Spleen (tissue), 7 donors: Measurements from ENCODE around the gene AXIN1.

Experiments
- POLR2AphosphoS5 ChIP-seq, 3 donors: sonication (generic); formaldehyde crosslinking; IDR thresholded peaks; one replicate each; pipeline ENCODE4 v1.5.1; 2017; ENCODE audit warnings: antibody characterized with exemption in 3 of 3
- TF ChIP-seq, protein P1 (sequence below), 11 experiments: fragments of 200-600 bp in 7 of 11; fragments of 450-650 bp in 4 of 11; sonication (generic) in 4 of 11; IDR thresholded peaks in 8 of 11; conservative IDR thresholded peaks in 3 of 11; 1 replicate in 7 of 11; 2 replicates in 4 of 11; pipeline versions ENCODE4 v1.4.0 to v1.8.0; 2016 to 2021; ENCODE audit warnings: antibody characterized with exemption in 11 of 11, inconsistent platforms in 4 of 11, mild to moderate bottlenecking in 1 of 11
- donor health status: DM: no; HTN: no; CAD: no; lungs with moderate emphysema.
- donor health status: DM: no; HTN: no; CAD: no.
- donor health status: DM: no; HTN: no; CAD: no.

DNA sequence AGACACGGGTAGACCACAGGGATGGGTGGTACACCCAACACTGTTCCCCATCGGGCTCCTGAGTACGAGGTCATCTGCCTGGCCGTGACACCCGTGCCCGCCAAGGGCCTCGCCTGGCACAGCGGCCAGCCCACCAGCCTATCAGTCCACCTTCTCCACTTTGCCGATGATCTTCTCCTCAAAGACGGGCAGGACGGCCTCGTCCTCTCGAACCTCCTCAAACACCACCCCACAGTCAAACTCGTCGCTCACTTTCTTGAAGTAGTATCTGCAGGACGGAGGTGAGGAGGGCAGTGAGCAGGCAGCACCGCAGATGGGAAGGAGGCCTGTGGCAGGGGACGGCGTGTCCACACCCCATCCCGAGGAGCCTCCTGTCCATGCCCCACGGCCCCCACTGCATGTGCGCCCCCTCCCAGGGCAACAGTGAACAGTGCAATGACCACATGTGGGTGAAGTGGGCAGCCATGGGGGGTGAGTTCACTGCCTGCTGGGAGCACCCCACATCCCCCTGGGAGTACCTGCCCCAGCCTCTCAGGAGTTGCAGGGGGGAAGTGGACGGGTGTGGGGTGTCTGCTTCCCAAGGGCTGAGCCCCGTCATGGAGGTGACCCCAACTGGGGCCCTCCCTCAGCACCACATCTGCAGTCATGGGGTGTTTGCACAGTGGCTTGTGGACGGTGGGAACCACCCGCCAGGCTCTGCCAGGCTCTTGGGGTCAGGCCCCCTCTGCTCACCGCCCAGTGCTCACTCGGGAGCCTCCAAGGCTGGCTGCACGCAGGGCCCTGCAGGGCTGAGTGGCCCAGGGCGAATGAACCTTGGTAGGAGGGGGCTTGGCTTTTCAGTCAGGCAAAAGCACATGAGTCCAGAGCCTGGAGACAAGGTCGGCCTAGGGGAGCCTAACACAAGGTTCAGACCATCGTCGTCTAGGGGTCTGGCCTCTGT is 64.3 kb downstream of the AXIN1 start:
- TF ChIP-seq, protein P1, sequence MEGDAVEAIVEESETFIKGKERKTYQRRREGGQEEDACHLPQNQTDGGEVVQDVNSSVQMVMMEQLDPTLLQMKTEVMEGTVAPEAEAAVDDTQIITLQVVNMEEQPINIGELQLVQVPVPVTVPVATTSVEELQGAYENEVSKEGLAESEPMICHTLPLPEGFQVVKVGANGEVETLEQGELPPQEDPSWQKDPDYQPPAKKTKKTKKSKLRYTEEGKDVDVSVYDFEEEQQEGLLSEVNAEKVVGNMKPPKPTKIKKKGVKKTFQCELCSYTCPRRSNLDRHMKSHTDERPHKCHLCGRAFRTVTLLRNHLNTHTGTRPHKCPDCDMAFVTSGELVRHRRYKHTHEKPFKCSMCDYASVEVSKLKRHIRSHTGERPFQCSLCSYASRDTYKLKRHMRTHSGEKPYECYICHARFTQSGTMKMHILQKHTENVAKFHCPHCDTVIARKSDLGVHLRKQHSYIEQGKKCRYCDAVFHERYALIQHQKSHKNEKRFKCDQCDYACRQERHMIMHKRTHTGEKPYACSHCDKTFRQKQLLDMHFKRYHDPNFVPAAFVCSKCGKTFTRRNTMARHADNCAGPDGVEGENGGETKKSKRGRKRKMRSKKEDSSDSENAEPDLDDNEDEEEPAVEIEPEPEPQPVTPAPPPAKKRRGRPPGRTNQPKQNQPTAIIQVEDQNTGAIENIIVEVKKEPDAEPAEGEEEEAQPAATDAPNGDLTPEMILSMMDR (IDR thresholded peaks at IDR 0.05 in 8 of 11, conservative IDR thresholded peaks at IDR 0.05 in 3 of 11): no peak
- TF ChIP-seq POLR2AphosphoS5 (IDR thresholded peaks at IDR 0.05): peak in 1 of 3 donors; percentile 4
